Stimulated activated CD8-positive, alpha-beta memory T cell treated with anti-CD3 and anti-CD28 coated beads, Interleukin-4, amount 100 ng/mL, for 24 hours (primary cell): ENCODE results near the gene KLHL29.

Source experiments
- DNase-seq: peaks from one replicate; pipeline ENCODE4 v3.0.0-alpha.2; 2020; ENCODE audit warnings: low read depth

The KLHL29 gene

DNA sequence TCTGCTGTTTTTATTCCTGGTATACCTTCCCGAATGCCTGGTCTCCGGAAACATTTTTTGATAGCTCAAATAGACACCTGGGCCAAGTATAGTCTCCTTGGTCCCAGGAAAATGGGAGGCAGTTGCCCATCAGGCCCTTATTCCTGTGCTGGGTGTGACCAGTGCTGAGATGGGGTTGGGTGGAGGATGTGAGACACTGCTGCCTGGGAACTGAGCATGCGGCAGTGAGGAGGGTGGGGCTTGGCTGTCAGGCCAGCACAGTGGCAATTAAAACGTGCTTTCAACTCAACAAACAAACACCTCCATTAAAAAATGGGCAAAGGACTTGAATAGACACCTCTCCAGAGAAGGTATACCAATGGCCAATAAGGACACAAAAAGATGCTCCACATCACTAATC is 12.5 kb downstream of the KLHL29 start:
- DNase-seq: no peak

DNA sequence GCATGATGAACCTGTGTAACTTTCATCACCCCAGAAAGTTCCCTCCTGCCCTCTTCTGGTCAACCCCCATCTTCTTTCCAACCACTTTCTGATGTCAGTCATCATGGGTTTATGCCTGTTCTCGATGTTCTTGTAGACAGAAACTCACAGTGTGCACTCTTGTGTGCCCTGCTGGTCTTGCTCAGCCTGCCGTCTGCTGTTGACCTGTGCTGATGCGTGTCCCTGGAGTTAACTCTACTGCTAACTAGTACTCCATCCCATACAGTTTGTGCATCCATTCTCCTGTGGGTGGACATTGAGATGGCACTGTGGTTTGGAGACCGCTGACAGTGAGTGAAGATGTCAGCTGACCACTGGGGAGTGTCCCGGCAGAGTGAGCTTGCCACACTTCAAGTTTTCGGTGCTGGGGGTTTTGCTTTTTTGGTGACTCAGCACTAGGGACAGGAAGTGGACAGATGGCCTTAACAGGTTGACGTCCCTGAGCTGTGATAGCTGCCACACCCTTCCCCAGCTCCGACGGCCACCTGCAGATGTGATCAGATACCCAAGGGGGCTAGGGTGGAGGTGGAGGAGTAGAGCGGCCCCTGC is 14.8 kb downstream of the KLHL29 start:
- DNase-seq: no peak

- DNase-seq: no peak
Observed at GRCh38 chr2:23400703-23401102, 15.7 kb downstream of the KLHL29 start.

- no peak for DNase-seq
Observed at GRCh38 chr2:23401427-23402204, 16.6 kb downstream of the KLHL29 start.

- no peak for DNase-seq
Observed at GRCh38 chr2:23402205-23402740, 17.3 kb downstream of the KLHL29 start.

- no peak for DNase-seq
Observed at GRCh38 chr2:23404426-23404825, 19.4 kb downstream of the KLHL29 start.

DNA sequence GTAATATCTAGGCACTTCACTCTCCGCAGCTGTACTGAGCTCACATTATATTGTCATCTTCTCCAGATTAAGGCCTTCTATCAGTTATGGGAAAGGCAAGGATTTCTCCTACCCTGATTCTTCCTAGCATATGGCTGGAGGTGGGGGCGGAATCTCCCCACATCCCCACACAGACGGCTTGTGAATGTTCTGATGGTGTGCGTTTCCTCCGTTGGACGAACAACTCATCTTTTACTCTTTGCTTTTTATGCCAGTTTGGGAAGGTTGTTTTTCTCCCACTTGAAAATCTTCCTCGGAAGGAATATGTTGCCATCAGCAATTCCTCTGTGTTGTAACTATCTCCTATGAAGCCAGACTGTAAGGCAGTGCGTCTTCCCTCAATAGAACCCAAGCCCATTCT is 24.3 kb downstream of the KLHL29 start:
- no peak for DNase-seq

DNA sequence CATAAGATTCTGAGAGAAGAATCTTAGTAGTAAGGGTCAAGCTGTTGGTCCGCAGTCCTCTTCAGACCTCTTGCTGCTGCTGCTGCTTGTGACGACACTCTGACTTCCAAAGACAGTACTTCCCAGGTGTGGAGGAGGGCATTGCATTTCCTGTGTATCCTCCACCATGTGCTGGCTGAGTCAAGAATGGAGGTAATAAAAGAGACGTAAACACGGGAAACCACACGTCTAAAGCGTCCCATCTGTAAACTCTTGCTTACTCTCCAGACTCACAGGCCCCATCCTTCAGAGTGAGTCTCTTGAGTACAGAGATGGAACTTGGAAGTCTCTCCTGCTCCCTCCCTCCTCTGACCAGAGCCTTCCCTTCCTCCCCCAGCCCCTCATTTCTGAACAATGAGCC is 25.6 kb downstream of the KLHL29 start:
- DNase-seq: no peak

DNA sequence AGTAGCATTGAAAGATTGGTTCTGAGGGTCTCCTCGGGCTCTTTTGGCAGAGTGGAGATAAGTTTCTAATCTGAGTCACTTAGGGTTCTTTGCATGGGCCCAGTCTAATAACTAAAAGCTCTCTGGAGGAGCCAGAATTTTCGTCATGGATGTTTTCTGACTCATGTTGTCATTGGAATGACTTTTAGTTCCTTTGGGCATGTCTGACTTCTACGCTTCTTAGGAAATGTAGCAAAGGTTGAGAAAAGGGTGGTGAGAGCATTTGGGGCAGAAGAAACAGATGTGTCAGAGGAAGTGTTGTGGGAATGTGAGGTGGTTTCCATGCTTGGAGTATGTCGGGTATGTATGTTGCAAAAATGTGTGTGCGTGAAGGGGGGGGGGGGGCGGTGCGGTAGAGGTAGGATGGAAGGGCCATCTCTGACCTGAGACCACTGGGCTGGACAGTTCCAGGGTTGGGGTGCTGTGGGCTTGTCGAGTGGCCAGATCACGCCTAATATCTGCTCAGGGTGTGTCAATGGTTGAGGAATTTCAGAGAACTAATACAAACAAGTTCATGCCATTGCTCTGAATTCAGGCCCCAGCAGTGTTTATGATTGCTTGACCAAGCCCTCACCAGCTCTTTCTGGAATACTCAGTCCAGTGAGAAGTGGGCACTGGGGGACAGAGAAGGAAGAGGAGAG is 26.9 kb downstream of the KLHL29 start:
- no peak for DNase-seq

DNA sequence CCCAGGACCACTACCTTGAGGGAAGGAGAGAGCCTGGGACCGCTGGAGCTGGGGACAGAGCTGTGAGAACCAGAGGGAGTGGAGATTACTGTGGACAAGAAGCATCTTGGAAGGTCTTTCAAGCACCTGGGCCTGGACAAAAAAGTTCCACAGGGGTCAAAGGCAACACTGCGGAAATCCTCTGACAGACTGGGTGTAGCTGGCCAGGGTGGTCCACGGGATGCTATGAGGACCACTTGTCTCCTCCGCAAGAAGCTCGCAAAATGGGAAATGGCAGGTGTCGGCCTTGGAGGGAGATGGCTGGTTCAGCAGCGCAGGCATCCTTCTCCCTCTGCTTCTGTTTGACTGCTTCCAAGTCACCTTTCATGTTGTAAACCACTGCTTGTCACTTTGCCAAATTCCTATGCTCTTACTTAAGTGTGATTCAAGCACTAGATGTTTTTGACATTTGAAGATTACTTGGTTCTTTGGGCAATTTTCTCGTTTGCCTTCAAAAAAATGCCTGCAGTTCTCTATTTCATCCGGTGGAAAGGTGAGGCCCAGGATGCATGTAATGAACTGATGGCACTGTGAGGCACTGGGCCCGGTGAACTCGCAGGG is 27.7 kb downstream of the KLHL29 start:
- no peak for DNase-seq

GRCh38 chr2:23413641-23414040 is 28.7 kb downstream of the KLHL29 start:
- DNase-seq: no peak

DNA sequence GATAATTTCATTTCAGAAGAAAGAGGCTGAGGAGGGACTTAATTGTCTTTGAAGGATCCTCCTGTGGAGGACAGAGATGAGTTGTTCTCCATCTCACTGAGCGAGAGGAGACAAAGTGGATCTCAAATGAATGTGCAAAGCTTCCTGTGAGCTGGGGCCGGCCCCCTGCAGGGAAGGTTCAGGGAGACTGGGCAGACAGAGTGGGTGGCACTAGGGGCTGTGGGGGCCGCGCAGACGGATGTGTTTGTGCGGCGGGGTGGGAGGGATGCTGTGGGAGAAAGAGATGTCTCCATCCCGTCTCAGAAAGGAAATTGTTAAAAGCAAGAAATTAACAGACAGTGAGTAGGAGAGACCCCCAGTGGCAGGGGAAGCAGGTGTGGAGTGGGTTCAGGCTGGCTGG is 29.1 kb downstream of the KLHL29 start:
- DNase-seq: no peak

GRCh38 chr2:23414871-23415270 is 29.9 kb downstream of the KLHL29 start:
- no peak for DNase-seq

DNA sequence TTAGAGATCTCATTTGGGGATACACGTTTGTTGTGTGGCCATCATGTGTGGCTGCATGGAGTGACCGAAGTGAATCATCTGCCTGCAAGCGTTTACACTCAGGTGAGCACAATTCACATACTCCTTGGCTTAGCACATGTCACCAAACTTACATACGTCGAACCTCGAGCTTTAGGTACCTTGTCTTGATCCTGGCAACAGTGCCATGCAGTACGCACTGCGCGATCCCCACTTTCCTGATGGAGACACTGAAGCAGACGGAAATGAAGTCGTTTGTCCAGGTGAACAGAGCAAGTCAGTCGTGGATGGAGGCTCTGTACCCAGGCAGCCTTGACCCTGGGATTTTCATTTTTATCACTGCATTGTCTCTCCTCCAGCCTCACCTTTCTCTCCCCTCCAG is 32.3 kb downstream of the KLHL29 start:
- no peak for DNase-seq

DNA sequence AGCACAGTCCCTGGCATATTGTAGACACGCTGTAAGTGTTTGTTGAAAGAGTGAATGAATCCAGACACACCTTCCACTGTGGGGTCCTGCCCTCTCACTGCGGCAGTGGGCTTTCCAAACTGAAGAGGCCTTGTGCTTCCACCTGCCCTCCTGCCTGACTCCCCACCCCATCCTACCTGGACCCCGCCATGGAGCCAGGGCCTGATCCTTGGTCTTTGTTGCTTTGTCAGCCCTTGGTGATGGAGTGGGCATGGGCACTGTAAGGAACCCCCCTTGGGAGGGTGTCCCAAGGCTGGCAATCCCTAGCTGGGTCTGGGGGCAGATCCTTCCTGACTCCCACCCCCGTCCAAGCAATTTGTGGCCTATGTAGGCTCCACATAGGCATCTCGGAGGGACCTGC is 33.1 kb downstream of the KLHL29 start:
- DNase-seq: no peak

- DNase-seq: no peak
Observed at GRCh38 chr2:23418461-23418911, 33.5 kb downstream of the KLHL29 start.

DNA sequence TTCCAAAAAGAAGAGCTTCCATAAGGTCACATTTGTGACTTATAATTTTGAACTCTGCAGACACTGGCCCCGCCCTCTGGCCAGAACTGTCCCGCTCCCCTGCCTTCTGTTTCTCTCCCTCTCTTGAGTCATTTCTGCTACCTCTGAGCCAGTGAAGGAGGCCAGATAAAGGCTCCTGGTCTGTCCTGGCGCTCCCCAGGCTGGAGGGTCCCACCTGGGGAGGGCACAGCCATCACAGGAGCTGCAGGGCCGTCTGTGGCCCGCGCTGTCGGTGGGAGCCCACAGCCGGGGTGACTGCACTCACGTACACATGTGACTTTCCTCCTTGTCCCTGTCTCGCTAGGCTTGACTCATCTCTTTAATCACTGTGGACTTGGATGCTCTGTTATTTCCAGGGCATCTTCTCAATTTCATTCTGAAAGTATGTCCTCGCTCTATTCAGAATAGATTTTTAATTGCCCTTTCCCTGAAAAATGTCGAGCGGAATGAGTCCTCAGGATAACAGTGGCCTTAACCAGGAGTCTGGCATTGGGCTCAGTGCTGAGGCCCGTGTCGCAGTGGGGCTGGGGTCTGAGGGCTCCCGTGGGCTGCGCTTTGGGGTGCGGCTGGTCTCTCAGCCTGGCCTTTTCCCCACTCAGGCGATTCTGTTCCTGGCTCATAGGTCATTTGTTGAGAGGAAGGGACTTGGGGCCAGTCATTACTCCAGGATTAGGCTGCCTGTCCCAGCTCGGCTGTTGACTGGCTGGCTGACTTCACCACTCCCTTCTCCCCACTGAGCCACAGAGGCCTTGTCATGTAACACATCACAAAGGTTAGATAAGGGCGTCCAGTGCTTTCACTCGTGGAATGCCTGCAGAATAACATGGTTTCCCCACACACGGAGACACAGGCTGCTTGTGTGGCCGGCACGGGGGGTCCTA is 34.5 kb downstream of the KLHL29 start:
- no peak for DNase-seq

- DNase-seq: no peak
Observed at GRCh38 chr2:23420091-23420839, 35.3 kb downstream of the KLHL29 start.

DNA sequence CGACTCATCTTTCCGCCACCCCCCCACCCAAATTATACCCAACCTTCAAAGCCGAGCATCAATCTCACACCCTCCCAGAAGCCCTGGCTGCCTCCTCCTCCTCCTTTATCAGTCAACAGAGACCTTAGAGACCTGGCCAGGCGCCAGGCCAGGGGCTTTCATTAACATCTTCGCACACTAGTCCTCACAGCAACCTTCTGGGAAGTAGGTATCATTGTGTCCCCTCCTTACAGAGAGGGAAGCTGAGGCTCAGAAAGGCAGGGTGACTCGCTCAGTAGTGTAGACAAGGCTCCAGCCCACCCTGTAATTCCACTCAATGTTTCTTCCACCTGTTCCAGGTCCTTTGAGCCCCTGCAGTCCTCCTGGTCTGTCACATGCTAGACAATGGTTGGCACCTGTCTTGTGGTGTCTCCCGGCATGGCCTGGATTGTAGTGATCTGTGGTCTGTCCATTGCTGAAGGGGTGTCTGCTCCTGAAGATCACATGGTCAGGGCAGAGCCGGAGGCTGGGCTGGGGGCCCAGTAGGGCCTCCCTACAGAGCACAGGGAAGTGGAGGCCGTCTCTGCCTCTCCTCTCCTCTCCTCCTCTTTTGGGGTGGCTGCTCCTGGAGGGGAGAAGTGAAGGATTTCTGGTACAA is 36.0 kb downstream of the KLHL29 start:
- no peak for DNase-seq
